Heart right ventricle (tissue), 16 donors: ENCODE measurements around the gene PSTPIP2. TPM values are rescaled to one million over a fixed set of nuclear protein-coding genes. Genes with fewer than 3 reads are reported as not detected.

Experiments used
- ATAC-seq, 8 donors: fragments of 200-7000 bp; cut with Tn5 transposase; one replicate each; pipeline ENCODE4 v1.9.1; 2020; ENCODE audit warnings: mild to moderate bottlenecking in 8 of 8, moderate library complexity in 8 of 8, moderate number of reproducible peaks in 1 of 8
- DNase-seq, 2 donors: peaks; one replicate each; pipeline ENCODE4 v3.0.0-alpha.2; 2020
- H3K27ac ChIP-seq, 10 donors: fragments of 200-600 bp; sonication (generic) in 2 of 10; one replicate each; pipeline versions ENCODE4 v1.5.0 to v1.8.0; 2020 to 2022; ENCODE audit warnings: mild to moderate bottlenecking in 3 of 10
- H3K27me3 ChIP-seq, 7 donors: fragments of 200-600 bp; one replicate each; pipeline ENCODE4 v1.8.0; 2021 to 2022; ENCODE audit warnings: mild to moderate bottlenecking in 2 of 7
- H3K36me3 ChIP-seq, 9 donors: fragments of 200-600 bp; sonication (generic) in 1 of 9; one replicate each; pipeline versions ENCODE4 v1.5.0 to v1.8.0; 2020 to 2022; ENCODE audit warnings: mild to moderate bottlenecking in 2 of 9
- H3K4me1 ChIP-seq, 9 donors: fragments of 200-600 bp; sonication (generic) in 1 of 9; one replicate each; pipeline versions ENCODE4 v1.5.0 to v1.8.0; 2020 to 2022; ENCODE audit warnings: mild to moderate bottlenecking in 4 of 9
- H3K4me3 ChIP-seq, 10 donors: fragments of 200-600 bp; sonication (generic) in 2 of 10; one replicate each; pipeline versions ENCODE4 v1.5.0 to v1.8.0; 2020 to 2022; ENCODE audit warnings: mild to moderate bottlenecking in 7 of 10, moderate library complexity in 2 of 10
- H3K9me3 ChIP-seq, 11 donors: fragments of 200-600 bp in 10 of 11; sonication (generic) in 2 of 11; one replicate each; pipeline versions ENCODE4 v1.5.0 to v1.8.0; 2013 to 2022; ENCODE audit warnings: mild to moderate bottlenecking in 2 of 11, control low read depth in 1 of 11, moderate library complexity in 1 of 11
- WGBS, 2 donors: extraction: QIAGEN DNeasy Blood & Tissue Kit; methylation state at CpG; one replicate each; pipeline ENCODE4 v1.1.7; 2013; ENCODE audit warnings: inconsistent platforms in 1 of 2; 5-methylcytosine and 5-hydroxymethylcytosine counted together
- intact Hi-C, 10 donors: fragments of 100-400 bp; cut with DNase I; formaldehyde crosslinking; loops; one replicate each; pipeline versions ENCODE4 v1.11.1 to v1.14.2; 2022
- polyA plus RNA-seq, 2 donors: library from polyadenylated mRNA; stranded (reverse); fragments of 200-250 nt; gene quantifications; one replicate each; pipeline ENCODE4 v1.2.3, GENCODE V29; 2013
- total RNA-seq, 10 donors: library from RNA; stranded (reverse); fragmentation: NEBNext Ultra II Directional in 3 of 10; extraction: Animal tissue kit (Norgen Biotek cat#: 25700) in 3 of 10; gene quantifications; one replicate each; pipeline versions ENCODE4 v1.2.1 to v1.2.4, GENCODE V29; 2021 to 2023
- TF ChIP-seq, protein P1 (sequence below), 9 donors: fragments of 200-600 bp; sonication (generic) in 2 of 9; IDR thresholded peaks; one replicate each; pipeline versions ENCODE4 v1.5.0 to v1.8.0; 2021 to 2022; ENCODE audit warnings: antibody characterized with exemption in 9 of 9, mild to moderate bottlenecking in 5 of 9, moderate library complexity in 1 of 9
- donor health status: Arrhythmogenic right ventricular cardiomyopathy.
- donor health status: ischemic (EF 13 %, LVEDD 7.1; RV severe dilation, severe dysfunction).
- donor health status: healthy with polysubstance abuse.
- donor health status: DM: no; HTN: yes; CAD: no.
- donor health status: DM: no; HTN: no; CAD: no.
- donor health status: ischemic (EF 25% LVEDD 6.9; RV normal size, moderate dysfunction).
- donor health status: ischemic (EF 25% LVEDD 5.7; RV mildly dilated, moderate dysfunction).
- donor health status: healthy.
- donor health status: DM: yes; HTN: yes; CAD: no.
- donor health status: Ischemic cardiomyopathy.
- donor health status: ischemic (EF 35%, LVEDD 5.7; RV mildly dilated, moderate dysfunction).
- donor health status: nonischemic (EF 11% LVEDD 7.7; RV severe dilation, severe dysfunction).
- donor health status: DM: yes; HTN: yes; CAD: no.
- donor health status: PGD.
- donor health status: ischemic (EF 29% LVEDD 5.4; RV normal size, mild dysfunction).
- donor health status: nonischemic (EF 23%, LVEDD 6.1; RV moderate dilation, normal function).

PSTPIP2 gene
- total and polyA plus RNA-seq, 12 donors = 0.49 to 6.7 (median 2.2) TPM

DNA sequence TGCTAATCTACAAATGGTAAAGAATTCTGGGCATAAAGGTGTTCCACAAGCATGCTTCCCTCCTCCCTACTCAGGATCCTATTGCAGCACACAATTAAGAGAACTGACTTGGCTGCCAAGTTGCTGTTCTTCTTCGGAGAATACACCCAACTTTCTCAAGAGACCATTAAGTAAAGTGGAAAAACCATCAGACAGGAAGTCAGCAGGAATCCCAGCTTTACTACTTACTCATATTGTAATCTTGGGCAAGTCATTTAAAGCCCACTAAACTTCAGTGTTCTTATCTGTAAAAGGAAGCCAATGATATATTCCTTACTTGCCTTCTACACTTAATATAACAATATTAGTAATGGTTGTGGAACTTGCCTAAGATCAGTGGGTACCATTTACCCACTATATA, 37.8 kb downstream of the PSTPIP2 start:
- Histone ChIP-seq H3K9me3 (no peaks in the 10 kb centered on the region), H3K27ac (no peak overlapping the region), H3K27me3 (no peaks in the 10 kb centered on the region), H3K4me1 (peaks cover 0 to 28% (median 0%) of the 10 kb centered on the region in 9 donors), H3K36me3 (peaks cover 0 to 9% (median 0%) of the 10 kb centered on the region in 9 donors), H3K4me3 (no peak overlapping the region)
- DNase-seq = no peak
- no peak for ATAC-seq
- WGBS, 2 donors = 42 to 43% methylated on average over 1 of the region's 1 CpG
- intact Hi-C loops = loop anchor here in 1 of 10 donors (10.0 kb wide), 1 partner anchor 49 kb away; no protein-coding TSS in a partner anchor
- TF ChIP-seq, protein P1, sequence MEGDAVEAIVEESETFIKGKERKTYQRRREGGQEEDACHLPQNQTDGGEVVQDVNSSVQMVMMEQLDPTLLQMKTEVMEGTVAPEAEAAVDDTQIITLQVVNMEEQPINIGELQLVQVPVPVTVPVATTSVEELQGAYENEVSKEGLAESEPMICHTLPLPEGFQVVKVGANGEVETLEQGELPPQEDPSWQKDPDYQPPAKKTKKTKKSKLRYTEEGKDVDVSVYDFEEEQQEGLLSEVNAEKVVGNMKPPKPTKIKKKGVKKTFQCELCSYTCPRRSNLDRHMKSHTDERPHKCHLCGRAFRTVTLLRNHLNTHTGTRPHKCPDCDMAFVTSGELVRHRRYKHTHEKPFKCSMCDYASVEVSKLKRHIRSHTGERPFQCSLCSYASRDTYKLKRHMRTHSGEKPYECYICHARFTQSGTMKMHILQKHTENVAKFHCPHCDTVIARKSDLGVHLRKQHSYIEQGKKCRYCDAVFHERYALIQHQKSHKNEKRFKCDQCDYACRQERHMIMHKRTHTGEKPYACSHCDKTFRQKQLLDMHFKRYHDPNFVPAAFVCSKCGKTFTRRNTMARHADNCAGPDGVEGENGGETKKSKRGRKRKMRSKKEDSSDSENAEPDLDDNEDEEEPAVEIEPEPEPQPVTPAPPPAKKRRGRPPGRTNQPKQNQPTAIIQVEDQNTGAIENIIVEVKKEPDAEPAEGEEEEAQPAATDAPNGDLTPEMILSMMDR (IDR thresholded peaks at IDR 0.05) = no peak

DNA sequence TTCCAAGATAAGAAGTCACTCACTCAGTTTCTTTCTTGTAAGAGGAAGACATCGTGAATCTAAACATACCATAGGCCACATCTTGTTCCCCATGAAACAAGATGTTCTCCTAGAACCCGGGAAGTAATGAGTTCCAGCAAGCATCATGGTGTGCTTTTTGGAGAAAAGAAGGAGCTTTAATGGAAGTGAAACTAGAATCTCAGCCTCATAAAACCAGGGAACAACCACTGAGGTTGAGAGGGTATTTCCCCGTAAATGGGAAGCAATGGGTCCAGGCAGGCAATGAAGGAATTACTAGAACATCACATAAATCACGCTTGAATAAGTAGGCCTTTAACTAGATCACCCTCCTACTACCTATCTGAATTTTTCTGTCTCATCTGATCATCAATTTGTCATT, 40.3 kb downstream of the PSTPIP2 start:
- WGBS, 2 donors = 94 to 95% methylated on average over 4 of the region's 4 CpGs
- Histone ChIP-seq H3K27ac (no peak overlapping the region), H3K27me3 (peaks cover 0 to 9% (median 0%) of the 10 kb centered on the region in 7 donors), H3K4me3 (no peak overlapping the region), H3K4me1 (peaks cover 0 to 45% (median 5%) of the 10 kb centered on the region in 9 donors), H3K9me3 (no peaks in the 10 kb centered on the region), H3K36me3 (no peaks in the 10 kb centered on the region)
- DNase-seq (no peak), ATAC-seq (no peak)
- intact Hi-C loops = loop anchor here in 1 of 10 donors (10.0 kb wide), 1 partner anchor 47 kb away; no protein-coding TSS in a partner anchor
- TF ChIP-seq, protein P1 (IDR thresholded peaks at IDR 0.05) = no peak

DNA sequence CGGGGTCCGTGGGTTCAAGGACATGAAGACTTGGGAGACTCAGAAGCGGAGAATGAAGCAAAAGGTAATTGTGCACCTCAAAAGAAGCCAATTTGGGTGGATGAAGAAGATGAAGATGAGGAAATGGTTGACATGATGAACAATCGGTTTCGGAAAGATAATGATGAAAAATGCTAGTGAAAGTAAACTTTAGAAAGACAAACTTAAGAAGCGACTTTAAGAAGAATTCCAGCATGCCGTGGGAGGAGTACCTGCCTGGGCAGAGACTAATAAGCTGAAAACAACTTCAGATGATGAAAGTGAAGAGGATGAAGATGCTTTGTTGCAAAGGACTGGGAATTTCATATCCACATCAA, 43.5 kb downstream of the PSTPIP2 start:
- Histone ChIP-seq H3K4me3 (peak overlapping the region; percentile 27 to 65 (median 55)), H3K4me1 (peaks cover 0 to 31% (median 5%) of the 10 kb centered on the region in 9 donors), H3K27ac (peak overlapping the region in 3 of 10 donors; percentile 40 to 68 (median 49)), H3K27me3 (peaks cover 0 to 9% (median 0%) of the 10 kb centered on the region in 7 donors), H3K36me3 (no peaks in the 10 kb centered on the region), H3K9me3 (no peaks in the 10 kb centered on the region)
- intact Hi-C loops = loop anchor here in 1 of 10 donors (10.0 kb wide), 1 partner anchor 54 kb away; no protein-coding TSS in a partner anchor
- ATAC-seq (no peak), DNase-seq (no peak)
- TF ChIP-seq, protein P1 (IDR thresholded peaks at IDR 0.05) = no peak
- 58 to 59% methylated on average over 7 of the region's 7 CpGs for WGBS, 2 donors

DNA sequence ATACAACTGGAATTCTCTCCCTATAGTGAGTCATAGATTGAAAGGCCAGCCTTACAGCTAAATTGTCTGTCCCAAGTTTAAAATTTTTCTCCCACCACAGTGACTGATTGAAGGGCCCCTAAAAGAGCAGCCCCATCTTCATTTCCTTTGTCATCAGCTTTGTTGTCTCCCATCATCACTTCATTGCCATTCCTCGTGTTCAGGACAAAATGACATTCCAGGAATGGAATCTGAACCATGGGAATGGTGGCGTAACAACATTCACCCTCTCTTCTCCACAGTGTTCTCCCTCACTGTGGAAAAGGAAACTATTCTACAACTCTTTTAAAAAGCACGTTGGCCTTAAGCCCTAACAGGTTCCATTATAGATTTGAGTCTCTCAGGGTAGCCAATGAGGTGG, 52.1 kb downstream of the PSTPIP2 start:
- Histone ChIP-seq H3K4me1 (peaks cover 0 to 8% (median 0%) of the 10 kb centered on the region in 9 donors), H3K9me3 (peaks cover 0 to 6% (median 0%) of the 10 kb centered on the region in 11 donors), H3K27ac (no peak overlapping the region), H3K27me3 (no peaks in the 10 kb centered on the region), H3K36me3 (no peaks in the 10 kb centered on the region), H3K4me3 (no peak overlapping the region)
- 60% methylated on average over 3 of the region's 3 CpGs for WGBS, 2 donors
- ATAC-seq = no peak
- DNase-seq = no peak
- TF ChIP-seq, protein P1 (IDR thresholded peaks at IDR 0.05) = no peak
- intact Hi-C loops = loop anchor here in 1 of 10 donors (10.0 kb wide), 1 partner anchor 45 kb away; no protein-coding TSS in a partner anchor
